Fibroblast of villous mesenchyme (primary cell): Measurements from ENCODE around the gene SPTBN4. TPM values are rescaled to one million over a fixed set of nuclear protein-coding genes. Genes with fewer than 3 reads are reported as not detected.

Source experiments
- DNase-seq: peaks from one replicate; pipeline ENCODE4 v3.0.0-alpha.2; 2010; ENCODE audit warnings: low read depth
- H3K4me3 ChIP-seq: 2 replicates; pipeline ENCODE4 v1.5.1; 2011; ENCODE audit warnings: low read depth, mild to moderate bottlenecking, low read length
- total RNA-seq: library from RNA; depleted of rRNA; stranded (reverse); fragments of >200 nt; gene quantifications from 2 replicates; pipeline ENCODE4 v1.2.3, GENCODE V29; 2012
- TF ChIP-seq, protein P1 (sequence below): IDR thresholded peaks from 2 replicates; pipeline ENCODE4 v1.5.1; 2012; ENCODE audit warnings: low read depth, mild to moderate bottlenecking, low read length; ENCODE audit not compliant: insufficient read depth

SPTBN4 gene
- total RNA-seq, 1 donor, result 1.3 TPM

DNA sequence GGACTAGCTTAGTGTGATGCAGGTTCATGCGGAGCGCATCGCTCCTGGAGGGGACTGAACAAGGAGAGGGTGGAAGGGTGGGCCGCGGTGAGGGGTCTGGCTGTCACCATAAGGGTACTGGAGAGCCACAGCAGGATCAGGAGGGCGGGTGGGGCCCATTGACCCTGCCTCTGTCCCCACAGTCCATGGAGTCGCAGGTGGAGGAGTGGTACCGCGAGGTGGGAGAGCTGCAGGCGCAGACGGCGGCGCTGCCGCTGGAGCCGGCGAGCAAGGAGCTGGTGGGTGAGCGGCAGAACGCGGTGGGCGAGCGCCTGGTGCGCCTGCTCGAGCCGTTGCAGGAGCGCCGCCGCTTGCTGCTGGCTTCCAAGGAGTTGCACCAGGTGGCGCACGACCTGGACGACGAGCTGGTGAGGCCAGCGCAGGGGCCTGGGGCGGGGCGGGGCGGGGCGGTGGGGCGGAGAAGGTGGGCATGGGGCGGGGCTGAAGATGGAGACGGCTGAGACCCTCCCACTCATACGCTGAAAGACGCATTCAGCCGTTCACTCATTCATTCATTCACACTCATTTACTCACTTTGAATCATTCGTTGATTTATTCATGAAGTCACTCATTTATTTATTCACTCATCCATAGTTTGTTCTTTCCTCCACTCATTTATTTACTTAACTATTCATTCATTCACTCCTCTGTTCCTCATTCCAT lies 82.4 kb downstream of the SPTBN4 start:
- no peak overlapping the region for H3K4me3 ChIP-seq
- DNase-seq, result peak; percentile 51
- TF ChIP-seq, protein P1, sequence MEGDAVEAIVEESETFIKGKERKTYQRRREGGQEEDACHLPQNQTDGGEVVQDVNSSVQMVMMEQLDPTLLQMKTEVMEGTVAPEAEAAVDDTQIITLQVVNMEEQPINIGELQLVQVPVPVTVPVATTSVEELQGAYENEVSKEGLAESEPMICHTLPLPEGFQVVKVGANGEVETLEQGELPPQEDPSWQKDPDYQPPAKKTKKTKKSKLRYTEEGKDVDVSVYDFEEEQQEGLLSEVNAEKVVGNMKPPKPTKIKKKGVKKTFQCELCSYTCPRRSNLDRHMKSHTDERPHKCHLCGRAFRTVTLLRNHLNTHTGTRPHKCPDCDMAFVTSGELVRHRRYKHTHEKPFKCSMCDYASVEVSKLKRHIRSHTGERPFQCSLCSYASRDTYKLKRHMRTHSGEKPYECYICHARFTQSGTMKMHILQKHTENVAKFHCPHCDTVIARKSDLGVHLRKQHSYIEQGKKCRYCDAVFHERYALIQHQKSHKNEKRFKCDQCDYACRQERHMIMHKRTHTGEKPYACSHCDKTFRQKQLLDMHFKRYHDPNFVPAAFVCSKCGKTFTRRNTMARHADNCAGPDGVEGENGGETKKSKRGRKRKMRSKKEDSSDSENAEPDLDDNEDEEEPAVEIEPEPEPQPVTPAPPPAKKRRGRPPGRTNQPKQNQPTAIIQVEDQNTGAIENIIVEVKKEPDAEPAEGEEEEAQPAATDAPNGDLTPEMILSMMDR, result peak; percentile 37

DNA sequence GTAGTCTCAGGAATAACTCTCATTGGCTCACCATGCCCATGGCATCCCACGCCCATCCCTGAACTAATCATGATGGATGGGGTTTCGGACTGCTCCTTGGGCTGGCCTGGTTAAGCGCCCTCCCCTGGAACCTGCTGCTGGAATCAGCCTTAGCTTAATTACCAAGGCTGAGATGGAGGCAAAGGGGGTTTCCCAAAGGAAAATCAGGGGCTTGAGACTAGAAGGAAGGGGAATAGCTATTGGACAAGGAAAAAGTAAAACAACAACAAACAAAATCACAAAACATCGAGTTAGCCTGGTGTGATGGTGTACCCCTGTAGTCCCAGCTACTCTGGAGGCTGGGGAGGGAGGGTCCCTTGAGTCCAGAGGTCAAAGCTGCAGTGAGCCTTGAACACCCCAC lies 84.2 kb downstream of the SPTBN4 start:
- TF ChIP-seq, protein P1, result no peak
- no peak overlapping the region for H3K4me3 ChIP-seq
- DNase-seq, result no peak

DNA sequence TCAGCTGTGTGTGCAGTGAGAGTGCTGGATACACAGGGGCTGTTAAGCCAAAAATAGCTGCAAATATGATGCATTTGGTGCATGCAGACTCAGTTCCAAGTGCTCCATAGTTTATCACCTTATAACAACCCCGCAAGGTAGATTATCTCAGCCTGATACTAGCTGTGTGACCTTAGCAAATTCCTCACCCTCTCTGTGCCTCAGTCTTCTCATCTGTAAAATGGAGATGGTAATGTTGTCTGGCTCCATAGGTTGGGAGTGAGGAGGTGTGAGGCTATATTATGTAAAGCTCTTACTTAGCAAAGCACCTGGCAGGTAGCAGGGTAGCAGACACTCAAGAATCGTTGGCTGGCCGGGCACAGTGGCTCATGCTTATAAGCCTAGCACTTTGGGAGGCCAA lies 86.0 kb downstream of the SPTBN4 start:
- no peak for DNase-seq
- TF ChIP-seq, protein P1, result no peak

DNA sequence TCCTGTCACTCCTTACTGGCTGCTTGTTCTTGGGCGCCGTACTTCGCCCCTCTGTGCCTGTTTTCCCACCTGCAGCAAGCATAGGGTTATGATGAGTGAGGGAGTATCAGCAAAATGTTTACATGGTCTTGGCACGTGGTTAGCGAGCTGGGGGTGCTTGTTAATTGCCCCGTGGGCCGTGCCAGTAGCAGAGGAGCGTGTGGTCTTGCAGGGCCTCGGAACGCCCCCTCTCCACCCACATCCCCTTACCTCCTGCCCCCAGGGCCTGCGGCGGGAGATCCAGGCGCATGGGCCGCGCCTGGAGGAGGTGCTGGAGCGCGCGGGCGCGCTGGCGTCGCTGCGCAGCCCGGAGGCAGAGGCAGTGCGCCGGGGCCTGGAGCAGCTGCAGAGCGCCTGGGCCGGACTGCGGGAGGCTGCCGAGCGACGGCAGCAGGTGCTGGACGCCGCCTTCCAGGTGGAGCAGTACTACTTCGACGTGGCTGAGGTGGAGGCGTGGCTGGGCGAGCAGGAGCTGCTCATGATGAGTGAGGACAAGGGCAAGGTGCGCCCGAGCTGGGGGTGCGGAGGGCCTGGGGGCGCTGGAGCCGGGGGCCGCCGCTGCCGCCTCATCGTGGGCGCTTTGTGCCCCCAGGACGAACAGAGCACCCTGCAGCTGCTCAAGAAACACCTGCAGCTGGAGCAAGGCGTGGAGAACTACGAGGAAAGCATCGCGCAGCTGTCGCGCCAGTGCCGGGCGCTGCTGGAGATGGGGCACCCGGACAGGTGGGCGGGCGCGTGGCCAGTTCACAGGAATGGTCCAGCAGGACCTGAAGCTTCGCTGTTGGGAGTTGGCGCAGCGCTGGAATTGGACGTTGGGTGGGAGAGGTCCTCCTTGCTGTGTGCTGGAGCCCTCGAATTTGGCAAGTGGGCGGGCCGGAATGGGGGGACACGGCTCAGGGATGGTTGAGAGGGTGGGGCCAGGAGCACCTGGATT lies 87.4 kb downstream of the SPTBN4 start:
- H3K4me3 ChIP-seq, result no peak overlapping the region
- no peak for DNase-seq
- TF ChIP-seq, protein P1, result no peak

More for the DNA sequence above, 86.0 kb downstream of the SPTBN4 start:
- no peak overlapping the region for H3K4me3 ChIP-seq

DNA sequence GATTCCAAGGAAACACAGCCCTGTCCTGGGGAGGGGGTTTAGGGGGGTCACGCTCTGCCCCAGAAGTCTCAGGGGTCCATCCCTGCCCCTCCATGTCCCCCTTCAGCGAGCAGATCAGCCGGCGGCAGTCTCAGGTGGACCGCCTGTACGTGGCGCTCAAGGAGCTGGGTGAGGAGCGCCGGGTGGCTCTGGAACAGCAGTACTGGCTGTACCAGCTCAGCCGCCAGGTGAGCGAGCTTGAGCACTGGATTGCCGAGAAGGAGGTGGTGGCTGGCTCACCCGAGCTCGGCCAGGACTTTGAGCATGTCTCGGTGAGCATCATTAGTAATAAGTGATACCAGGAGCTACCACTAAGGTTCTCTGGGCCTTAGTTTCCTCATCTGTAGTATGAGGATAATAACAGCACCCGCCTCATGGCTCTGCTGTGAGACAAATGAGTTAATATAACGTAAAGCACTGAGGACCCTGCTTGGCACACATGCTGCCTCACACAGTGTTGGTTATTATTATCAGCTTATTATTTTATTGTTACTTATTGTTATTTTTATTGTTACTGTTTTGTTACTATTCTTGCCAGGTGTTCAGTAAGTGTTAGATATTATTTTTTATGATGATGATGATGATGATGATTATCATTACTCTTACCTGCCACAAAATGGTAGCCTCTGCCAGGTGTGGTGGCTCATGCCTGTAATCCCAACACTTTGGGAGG lies 89.3 kb downstream of the SPTBN4 start:
- TF ChIP-seq, protein P1, result no peak
- no peak for DNase-seq
- no peak overlapping the region for H3K4me3 ChIP-seq

DNA sequence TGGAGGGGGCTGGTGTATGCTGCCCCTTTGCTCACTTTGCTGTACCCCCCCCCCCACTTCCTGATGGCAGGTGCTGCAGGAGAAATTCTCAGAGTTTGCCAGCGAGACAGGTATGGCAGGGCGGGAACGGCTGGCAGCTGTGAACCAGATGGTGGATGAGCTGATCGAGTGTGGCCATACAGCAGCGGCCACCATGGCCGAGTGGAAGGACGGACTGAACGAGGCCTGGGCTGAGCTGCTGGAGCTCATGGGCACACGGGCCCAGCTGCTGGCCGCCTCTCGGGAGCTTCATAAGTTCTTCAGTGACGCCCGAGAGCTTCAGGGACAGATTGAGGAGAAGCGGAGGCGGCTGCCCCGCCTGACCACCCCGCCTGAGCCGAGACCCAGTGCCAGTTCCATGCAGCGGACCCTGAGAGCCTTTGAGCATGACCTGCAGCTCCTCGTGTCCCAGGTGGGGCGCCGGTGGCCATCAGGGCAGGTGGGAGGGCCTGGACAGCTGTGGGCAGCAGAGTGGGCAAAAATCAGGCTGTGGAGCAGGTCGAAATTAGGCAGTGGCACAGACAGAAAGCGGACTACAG lies 90.2 kb downstream of the SPTBN4 start:
- H3K4me3 ChIP-seq, result no peak overlapping the region
- TF ChIP-seq, protein P1, result no peak
- DNase-seq, result no peak
